ENCODE results near the gene BMP4. TPM values are rescaled to one million over a fixed set of nuclear protein-coding genes. Genes with fewer than 3 reads are reported as not detected.

The BMP4 gene
- total RNA-seq, 1 donor from 2014 or later, result 11.5 TPM

DNA sequence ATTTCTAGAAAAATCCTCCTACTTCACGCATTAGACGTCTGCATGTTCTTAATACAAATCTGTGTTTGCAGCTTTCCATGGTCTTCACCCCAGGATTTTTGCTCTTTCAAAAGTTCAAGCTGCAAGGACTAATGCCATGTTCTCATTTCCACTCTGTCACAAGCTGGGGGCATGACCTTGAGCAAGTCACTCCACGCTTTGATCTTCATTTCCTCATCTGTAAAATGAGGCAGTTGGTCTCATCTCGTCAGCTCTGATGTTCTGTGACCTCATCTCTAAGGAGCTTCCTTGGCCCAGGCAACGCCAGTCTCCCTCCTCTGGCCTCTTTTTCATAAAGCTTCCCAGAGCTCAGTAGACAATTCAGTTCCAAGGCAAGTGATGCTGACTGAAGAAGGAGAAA lies 18.8 kb upstream of the BMP4 start:
- Histone ChIP-seq H3K4me1 (no peaks in the 10 kb centered on the region), H3K27me3 (ENCODE audit: low read depth) (no peaks in the 10 kb centered on the region), H3K27ac (no peak overlapping the region), H3K4me3 (no peak overlapping the region), H3K36me3 (no peaks in the 10 kb centered on the region), H3K9me3 (no peaks in the 10 kb centered on the region)
- intact Hi-C loops (cut with DNase I), result no loop called here
- TF ChIP-seq, protein P1, sequence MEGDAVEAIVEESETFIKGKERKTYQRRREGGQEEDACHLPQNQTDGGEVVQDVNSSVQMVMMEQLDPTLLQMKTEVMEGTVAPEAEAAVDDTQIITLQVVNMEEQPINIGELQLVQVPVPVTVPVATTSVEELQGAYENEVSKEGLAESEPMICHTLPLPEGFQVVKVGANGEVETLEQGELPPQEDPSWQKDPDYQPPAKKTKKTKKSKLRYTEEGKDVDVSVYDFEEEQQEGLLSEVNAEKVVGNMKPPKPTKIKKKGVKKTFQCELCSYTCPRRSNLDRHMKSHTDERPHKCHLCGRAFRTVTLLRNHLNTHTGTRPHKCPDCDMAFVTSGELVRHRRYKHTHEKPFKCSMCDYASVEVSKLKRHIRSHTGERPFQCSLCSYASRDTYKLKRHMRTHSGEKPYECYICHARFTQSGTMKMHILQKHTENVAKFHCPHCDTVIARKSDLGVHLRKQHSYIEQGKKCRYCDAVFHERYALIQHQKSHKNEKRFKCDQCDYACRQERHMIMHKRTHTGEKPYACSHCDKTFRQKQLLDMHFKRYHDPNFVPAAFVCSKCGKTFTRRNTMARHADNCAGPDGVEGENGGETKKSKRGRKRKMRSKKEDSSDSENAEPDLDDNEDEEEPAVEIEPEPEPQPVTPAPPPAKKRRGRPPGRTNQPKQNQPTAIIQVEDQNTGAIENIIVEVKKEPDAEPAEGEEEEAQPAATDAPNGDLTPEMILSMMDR (IDR thresholded peaks at IDR 0.05), result no peak
- DNase-seq (no peak), ATAC-seq (no peak)

GRCh38 chr14:53971521-53971920 lies 14.9 kb upstream of the BMP4 start:
- no peaks in the 10 kb centered on the region for H3K27me3 ChIP-seq (ENCODE audit: low read depth)
- no peak overlapping the region for H3K27ac ChIP-seq
- DNase-seq (no peak), ATAC-seq (no peak)
- no peaks in the 10 kb centered on the region for H3K36me3 ChIP-seq
- intact Hi-C loops (cut with DNase I), result no loop called here
- TF ChIP-seq, protein P1 (IDR thresholded peaks at IDR 0.05), result no peak
- H3K4me3 ChIP-seq, result no peak overlapping the region
- H3K9me3 ChIP-seq, result no peaks in the 10 kb centered on the region
- no peaks in the 10 kb centered on the region for H3K4me1 ChIP-seq

DNA sequence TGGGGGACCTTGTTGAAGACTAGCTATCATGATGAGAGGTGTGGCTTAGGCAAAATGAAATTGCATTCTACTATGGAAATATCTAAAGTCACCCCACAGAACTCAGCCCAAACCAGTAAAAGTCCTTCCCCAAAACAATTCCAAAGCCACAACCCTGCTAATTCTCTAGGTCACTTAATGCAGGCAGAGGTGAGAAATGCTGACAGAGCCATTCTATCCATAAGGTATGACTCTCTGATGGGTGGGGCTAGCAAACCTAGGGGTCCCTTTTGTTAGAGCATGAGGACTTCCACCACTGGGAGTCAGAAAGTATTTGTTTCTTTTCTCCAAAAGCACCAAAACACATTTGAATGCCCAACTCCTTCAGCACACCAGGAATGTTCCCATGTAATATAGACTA lies 12.7 kb upstream of the BMP4 start:
- H3K9me3 ChIP-seq, result no peaks in the 10 kb centered on the region
- intact Hi-C loops (cut with DNase I), result no loop called here
- no peak overlapping the region for H3K27ac ChIP-seq
- H3K4me3 ChIP-seq, result no peak overlapping the region
- H3K27me3 ChIP-seq (ENCODE audit: low read depth), result no peaks in the 10 kb centered on the region
- H3K36me3 ChIP-seq, result no peaks in the 10 kb centered on the region
- DNase-seq, result no peak
- no peak for ATAC-seq
- H3K4me1 ChIP-seq, result no peaks in the 10 kb centered on the region
- TF ChIP-seq, protein P1 (IDR thresholded peaks at IDR 0.05), result no peak

DNA sequence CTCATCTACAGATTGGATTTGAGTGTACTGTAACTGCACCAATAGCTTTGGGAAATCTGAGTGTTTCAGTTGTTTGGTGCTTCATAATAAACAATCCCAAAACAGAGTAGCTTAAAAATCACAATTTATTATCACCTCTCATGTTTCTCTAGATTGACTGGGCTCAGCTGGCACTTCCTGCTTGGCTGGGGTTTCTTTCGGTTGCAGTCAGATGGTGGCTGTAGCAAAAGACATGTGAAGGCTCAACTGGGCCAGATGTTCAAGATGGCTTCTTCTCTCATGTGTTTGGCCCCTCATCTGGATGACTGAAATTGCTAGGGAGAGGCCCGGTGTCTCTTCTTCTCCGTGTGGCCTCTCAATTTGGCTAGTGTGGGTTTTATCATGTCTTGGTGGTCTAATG lies 12.1 kb upstream of the BMP4 start:
- Histone ChIP-seq H3K27me3 (ENCODE audit: low read depth) (peaks cover 4% of the 10 kb centered on the region), H3K4me1 (peaks cover 3% of the 10 kb centered on the region), H3K27ac (no peak overlapping the region), H3K36me3 (no peaks in the 10 kb centered on the region), H3K9me3 (no peaks in the 10 kb centered on the region), H3K4me3 (no peak overlapping the region)
- ATAC-seq, result no peak
- intact Hi-C loops (cut with DNase I), result no loop called here
- DNase-seq, result no peak
- TF ChIP-seq, protein P1 (IDR thresholded peaks at IDR 0.05), result no peak

- TF ChIP-seq, protein P1 (IDR thresholded peaks at IDR 0.05), result no peak
- Histone ChIP-seq H3K4me3 (no peak overlapping the region), H3K27me3 (ENCODE audit: low read depth) (peaks cover 11% of the 10 kb centered on the region), H3K27ac (no peak overlapping the region), H3K36me3 (no peaks in the 10 kb centered on the region), H3K4me1 (peaks cover 14% of the 10 kb centered on the region), H3K9me3 (no peaks in the 10 kb centered on the region)
- DNase-seq, result no peak
- intact Hi-C loops (cut with DNase I), result no loop called here
- no peak for ATAC-seq
Observed at GRCh38 chr14:53967606-53968005, 11.0 kb upstream of the BMP4 start.

- ATAC-seq, result no peak
- H3K27ac ChIP-seq, result no peak overlapping the region
- TF ChIP-seq, protein P1 (IDR thresholded peaks at IDR 0.05), result no peak
- H3K4me1 ChIP-seq, result peaks cover 14% of the 10 kb centered on the region
- intact Hi-C loops (cut with DNase I), result no loop called here
- no peak for DNase-seq
- no peaks in the 10 kb centered on the region for H3K9me3 ChIP-seq
- H3K4me3 ChIP-seq, result no peak overlapping the region
- no peaks in the 10 kb centered on the region for H3K36me3 ChIP-seq
- peaks cover 20% of the 10 kb centered on the region for H3K27me3 ChIP-seq (ENCODE audit: low read depth)
Observed at GRCh38 chr14:53964249-53964648, 7.6 kb upstream of the BMP4 start.
